ENCODE results near the gene FAM114A2.

GRCh38 chr5:153959134-153959957 lies 79.4 kb downstream of the FAM114A2 start:
- TF ChIP-seq CTCF (IDR thresholded peaks at IDR 0.05; ENCODE audit: borderline replicate concordance, extremely low read depth, low read length, poor library complexity, severe bottlenecking) (no peak), EZH2 (IDR thresholded peaks at IDR 0.05; ENCODE audit: borderline replicate concordance, low read depth, low read length, severe bottlenecking) (no peak)
